HG02840 (cell line): ENCODE measurements around the gene DOCK4.

Source experiments
- ATAC-seq: cut with Tn5 transposase; IDR thresholded peaks from one replicate; pipeline ENCODE4 v1.9.1; 2021; ENCODE audit warnings: mild to moderate bottlenecking, moderate library complexity, moderate number of reproducible peaks; ENCODE audit not compliant: unreplicated experiment, low FRiP score

DOCK4 gene

DNA sequence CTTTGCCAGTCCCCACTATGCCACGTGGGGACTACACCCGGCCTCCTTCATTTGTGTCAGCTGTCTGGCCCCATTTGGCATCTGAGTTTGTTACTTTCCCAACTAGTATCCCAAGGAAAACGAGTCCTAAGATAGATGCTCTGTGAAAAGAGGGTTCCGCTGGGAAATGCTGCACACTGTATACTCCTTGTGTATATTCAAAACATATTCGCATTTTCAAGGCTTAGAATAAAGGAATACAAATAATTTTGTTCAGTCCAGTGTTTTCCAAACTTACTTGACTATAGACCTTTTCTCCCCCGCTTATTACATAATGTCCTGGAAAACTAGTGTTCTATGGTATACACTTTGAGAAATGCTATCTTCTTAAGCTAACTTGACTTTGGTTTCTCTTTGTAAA, 476.1 kb downstream of the DOCK4 start:
- ATAC-seq = no peak

DNA sequence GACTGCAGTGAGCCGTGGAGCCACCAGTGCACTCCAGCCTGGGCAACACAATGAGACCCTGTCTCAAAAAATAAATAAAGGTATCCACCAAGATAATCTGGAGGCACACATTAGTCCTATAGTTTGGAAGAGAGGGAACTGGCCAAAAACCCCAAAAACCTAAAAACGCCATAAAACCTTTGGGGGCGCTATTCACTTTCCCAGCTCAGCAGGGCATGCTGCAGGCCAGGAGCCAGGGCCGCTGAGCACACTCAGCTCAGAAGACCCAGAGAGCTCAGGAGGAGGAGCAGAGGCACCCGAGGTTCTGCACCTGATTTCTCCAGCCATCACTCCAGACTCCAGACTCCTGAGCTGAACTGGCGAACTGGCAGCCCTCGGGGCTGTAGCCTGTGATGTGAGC, 476.7 kb downstream of the DOCK4 start:
- no peak for ATAC-seq

DNA sequence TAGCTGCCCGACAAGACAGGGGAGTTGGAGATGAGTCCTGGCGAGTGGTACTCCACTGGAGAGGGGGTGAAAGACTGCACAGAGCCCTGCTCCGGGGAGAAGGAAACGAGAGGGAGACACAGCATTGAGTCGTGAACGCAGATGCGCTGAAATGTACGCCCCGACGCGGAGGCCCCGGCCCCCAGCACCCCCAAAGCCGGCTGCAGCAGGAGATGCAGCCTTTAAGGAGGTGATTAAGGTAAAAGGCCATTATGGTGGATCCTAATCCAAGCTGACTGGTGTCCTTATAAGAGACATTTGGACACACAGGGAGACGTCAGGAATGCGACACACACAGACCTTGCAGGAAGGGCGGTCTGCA, 477.6 kb downstream of the DOCK4 start:
- no peak for ATAC-seq

- no peak for ATAC-seq
These were observed 478.1 kb downstream of the DOCK4 start for GRCh38 chr7:111727905-111728634.

DNA sequence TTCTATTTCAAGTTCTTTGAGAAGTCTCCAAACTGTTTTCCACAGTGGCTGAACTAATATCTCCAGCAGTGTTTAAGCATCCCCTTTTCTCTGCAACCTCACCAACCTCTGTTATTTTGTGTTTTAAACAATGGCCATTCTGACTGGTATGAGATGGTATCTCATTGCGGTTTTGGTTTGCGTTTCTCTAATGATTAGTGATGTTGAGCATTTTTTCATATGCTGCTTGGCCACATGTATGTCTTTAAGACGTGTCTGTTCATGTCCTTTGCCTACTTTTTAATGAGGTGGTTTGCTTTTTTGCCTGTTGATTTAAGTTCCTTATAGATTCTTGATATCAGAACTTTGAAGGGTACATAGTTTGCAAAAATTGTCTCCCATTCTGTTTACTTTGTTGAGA, 487.3 kb downstream of the DOCK4 start:
- no peak for ATAC-seq

- ATAC-seq = no peak
These were observed 494.7 kb downstream of the DOCK4 start for GRCh38 chr7:111711426-111712065.

GRCh38 chr7:111710839-111711380, 495.3 kb downstream of the DOCK4 start:
- no peak for ATAC-seq

DNA sequence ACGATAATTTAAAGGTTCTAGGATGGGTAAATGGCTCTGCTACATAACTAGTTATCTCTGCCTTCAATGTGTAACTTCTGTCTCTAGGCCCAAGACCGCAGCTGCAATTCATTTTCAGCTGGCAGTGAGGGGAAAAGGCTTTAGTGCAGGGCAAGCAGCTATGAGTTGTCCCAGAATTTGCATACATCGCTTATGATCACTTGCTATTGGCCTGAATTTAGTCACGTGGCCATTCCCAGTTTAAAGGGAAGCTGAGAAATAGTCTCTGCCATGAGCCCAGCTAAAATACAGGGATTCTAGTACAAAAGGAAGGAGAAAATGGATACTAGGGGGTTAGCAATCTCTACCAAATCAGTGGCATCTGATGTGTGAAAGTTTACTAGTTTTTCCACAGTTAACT, 498.1 kb downstream of the DOCK4 start:
- ATAC-seq = no peak

- ATAC-seq = no peak
These were observed 500.4 kb downstream of the DOCK4 start for GRCh38 chr7:111705807-111706206.

DNA sequence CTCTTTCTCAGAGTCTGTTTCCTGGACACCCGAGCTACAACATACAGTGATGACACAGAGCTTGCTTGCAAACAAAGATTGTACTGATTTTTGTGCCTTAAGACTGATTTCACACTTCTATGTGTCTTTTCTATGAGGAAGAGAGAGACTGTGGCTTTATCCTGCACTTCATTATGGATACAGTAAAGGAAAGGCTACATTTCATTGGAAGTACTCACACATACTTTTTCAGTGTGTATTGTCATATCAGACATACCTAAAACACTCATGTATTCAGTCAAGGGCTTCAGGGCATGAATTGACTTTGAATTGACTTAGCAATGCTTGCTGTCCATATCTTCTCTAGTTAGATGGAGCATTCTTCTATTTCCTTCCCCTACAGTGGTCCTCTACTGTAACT, 508.4 kb downstream of the DOCK4 start:
- ATAC-seq = no peak

- no peak for ATAC-seq
These were observed 511.8 kb downstream of the DOCK4 start for GRCh38 chr7:111694376-111694775.

DNA sequence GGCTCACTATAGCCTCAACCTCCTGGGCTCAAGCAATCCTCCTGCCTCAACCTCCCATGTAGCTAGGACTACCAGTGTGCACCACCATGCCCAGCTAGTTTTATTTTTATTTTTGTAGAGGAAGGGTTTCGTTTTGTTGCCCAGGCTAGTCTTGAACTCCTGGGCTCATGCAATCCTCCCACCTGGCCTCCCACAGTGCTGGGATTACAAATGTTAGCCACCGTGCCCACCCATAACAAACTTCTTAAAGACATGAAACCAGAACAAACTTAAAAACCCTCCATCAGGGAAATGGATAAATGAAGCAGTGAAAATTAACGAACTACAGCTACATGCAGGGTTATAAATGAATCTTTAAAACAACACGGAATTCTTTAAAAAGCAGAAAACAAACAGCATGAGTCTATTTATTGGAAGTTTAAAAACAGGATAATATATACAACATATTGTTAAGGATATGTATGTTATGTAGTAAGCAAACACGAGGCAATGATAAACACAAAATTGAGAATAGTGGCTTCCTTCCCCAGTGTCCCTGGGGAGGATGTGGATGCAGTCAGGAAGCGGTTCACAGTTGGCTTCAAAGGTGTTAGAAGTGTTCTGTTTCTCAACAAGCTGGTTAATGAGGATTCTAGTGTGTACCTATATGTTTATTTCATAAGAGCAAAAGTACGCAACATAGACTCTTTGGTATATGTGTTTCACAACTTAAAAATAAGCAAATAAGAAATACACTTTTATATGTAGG, 515.7 kb downstream of the DOCK4 start:
- no peak for ATAC-seq

DNA sequence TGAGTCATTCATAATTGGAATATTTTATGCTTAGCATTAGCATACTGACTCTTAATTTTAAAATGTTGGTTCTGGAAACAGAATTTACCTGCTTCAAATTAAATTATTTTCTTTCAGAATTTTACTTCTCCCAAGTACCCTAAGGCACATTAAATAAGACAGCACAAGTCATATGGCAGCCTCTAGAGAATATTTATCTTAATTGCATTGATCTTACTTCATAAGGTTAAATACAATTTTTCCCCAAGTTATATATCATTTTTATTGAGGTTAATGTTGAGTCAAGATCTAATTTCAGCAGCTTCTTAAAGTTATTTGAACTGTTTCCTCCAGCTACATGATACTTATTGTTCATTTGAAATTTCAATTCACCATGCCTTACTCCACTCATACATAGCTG, 520.9 kb downstream of the DOCK4 start:
- ATAC-seq = no peak

GRCh38 chr7:111682588-111683340, 523.4 kb downstream of the DOCK4 start:
- no peak for ATAC-seq

DNA sequence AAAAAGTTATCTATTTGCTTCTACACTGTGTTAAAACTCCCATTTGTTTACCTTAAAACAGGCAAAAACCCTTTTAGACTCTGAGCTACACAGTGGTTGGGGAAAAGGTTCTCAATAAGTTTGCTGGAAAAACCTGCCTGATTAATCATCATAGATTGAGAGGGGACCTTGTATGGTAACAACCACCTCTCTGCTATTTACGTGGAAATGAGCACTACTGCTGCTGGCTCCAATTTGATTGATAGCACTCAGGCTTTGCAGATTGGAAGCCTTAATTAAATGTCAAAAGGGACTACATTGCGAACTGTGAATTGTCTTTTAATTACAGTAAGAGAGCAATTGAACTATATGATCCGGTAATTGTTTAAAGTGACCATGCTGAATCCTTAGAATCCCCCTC, 525.0 kb downstream of the DOCK4 start:
- no peak for ATAC-seq

DNA sequence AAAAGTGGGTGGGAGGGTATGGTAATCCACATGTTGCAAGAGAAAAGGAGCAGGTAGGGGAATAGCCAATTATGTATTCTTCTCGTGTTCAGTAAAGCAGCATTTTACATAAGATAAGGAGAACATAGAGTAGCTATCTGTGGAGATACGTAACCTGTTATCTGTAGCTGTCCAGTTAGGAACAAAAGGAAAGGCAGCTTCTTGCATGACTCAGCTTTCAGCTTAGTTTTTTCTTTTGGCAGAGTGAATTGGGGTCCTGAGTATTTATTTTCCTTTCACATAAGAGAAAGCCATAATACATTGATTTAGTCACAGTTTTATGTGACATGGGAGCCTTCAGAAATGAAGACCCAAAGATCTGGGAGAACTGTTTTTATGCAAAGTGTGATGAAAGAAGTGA, 527.2 kb downstream of the DOCK4 start:
- no peak for ATAC-seq

DNA sequence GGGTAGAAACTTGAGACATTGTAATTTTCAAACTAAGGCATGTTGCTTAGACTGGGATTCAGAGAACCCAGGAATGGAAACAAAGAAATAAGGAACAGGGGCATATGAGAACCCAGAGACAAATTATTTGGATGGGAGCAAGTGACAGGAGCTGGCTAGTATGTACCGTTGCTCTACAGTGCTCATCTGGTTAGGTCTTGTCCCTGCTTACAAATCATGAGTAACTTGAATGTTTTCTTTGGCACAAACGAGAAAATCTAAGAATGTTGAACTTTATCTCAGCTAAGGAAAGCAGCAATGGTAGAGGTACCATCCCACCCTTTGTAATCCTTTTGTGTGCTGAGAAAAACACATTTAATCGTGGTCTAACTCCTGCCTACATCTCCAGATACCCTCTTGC, 527.9 kb downstream of the DOCK4 start:
- no peak for ATAC-seq

GRCh38 chr7:111677848-111678247, 528.4 kb downstream of the DOCK4 start:
- ATAC-seq = no peak

DNA sequence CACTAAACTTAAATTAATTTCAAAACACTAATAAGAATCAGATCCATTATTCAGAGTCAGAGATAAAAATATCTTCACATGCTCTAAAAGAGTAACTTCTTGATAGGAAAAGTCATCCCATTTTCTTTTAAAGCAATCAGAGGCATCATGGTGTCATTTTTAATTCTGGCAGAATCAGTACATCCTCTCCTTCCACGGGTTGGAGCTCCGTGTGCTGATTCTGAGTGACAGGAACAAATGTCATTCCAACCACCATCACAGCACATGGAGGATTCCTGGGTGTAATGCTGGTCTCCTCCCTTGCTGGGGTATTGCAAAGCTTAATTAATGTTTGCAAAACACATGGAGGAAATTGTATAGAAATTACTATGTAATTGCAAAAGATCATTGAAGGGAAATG, 529.4 kb downstream of the DOCK4 start:
- ATAC-seq = no peak
